Measurements from ENCODE around the gene INSYN1. TPM values are rescaled to one million over a fixed set of nuclear protein-coding genes. Genes with fewer than 3 reads are reported as not detected.

INSYN1 gene
- polyA plus RNA-seq, 3 donors: not detected

GRCh38 chr15:73744293-73744692 lies 8.9 kb downstream of the INSYN1 start:
- H3K4me1 Mint-ChIP-seq: no peaks in the 10 kb centered on the region

DNA sequence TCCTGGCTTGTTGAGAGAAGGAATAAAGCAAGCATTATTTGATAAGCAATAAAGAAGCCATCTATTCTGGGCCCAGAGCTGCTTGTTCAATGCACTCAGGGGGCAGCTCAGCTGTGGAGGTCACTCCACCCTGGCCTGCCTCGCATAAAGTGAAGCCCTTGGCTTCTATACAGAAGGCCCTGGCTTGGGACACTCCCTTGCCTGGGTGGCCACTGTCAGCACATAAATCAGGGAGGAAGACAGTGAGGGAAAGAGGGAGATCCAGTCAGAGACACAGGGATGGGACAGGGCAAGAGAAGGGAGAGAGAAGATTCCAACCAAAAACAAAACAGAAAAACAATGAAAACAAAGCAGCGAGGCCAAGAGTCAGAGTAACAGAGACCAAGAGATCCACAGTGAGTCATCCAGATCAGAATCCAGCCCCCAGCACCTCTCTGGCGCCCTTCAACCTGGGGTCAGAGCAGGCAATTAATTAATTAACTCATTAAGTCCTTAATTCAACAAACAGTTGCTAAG lies 11.8 kb downstream of the INSYN1 start:
- peak overlapping the region in 2 of 7 donors; percentile 60 to 68 for H3K27ac Mint-ChIP-seq
- intact Hi-C loops (cut with micrococcal nuclease): no loop called here
- peaks cover 11 to 21% (median 17%) of the 10 kb centered on the region in 3 donors for H3K27me3 Mint-ChIP-seq (ENCODE audit: low read depth in 3 of 3)
- WGBS (ENCODE audit: insufficient coverage): 92% methylated on average over 2 of the region's 3 CpGs
- peaks cover 0 to 2% (median 0%) of the 10 kb centered on the region in 7 donors for H3K9me3 Mint-ChIP-seq
- H3K36me3 Mint-ChIP-seq: no peaks in the 10 kb centered on the region
- H3K4me2 ChIP-seq (replicated peaks; ENCODE audit: extremely low read depth, low read length, poor library complexity, severe bottlenecking): no peak overlapping the region
- H2AFZ ChIP-seq (ENCODE audit: insufficient read depth, low read depth, low read length, poor library complexity, severe bottlenecking): no peak overlapping the region
- H4K20me1 ChIP-seq (ENCODE audit: insufficient read depth, low read length): no peaks in the 10 kb centered on the region
- no peak overlapping the region for H3K9ac ChIP-seq (ENCODE audit: insufficient read depth, low read length, poor library complexity, severe bottlenecking)
- no peaks in the 10 kb centered on the region for H3K4me1 ChIP-seq (ENCODE audit: control insufficient read depth in 1 of 2, insufficient read depth in 2 of 2, low read length in 2 of 2)
- TF ChIP-seq, protein P1, sequence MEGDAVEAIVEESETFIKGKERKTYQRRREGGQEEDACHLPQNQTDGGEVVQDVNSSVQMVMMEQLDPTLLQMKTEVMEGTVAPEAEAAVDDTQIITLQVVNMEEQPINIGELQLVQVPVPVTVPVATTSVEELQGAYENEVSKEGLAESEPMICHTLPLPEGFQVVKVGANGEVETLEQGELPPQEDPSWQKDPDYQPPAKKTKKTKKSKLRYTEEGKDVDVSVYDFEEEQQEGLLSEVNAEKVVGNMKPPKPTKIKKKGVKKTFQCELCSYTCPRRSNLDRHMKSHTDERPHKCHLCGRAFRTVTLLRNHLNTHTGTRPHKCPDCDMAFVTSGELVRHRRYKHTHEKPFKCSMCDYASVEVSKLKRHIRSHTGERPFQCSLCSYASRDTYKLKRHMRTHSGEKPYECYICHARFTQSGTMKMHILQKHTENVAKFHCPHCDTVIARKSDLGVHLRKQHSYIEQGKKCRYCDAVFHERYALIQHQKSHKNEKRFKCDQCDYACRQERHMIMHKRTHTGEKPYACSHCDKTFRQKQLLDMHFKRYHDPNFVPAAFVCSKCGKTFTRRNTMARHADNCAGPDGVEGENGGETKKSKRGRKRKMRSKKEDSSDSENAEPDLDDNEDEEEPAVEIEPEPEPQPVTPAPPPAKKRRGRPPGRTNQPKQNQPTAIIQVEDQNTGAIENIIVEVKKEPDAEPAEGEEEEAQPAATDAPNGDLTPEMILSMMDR (IDR thresholded peaks at IDR 0.05): no peak
- H3K36me3 ChIP-seq (replicated peaks in 1 of 2; ENCODE audit: control insufficient read depth in 1 of 2, insufficient read depth in 2 of 2, low read length in 2 of 2): no peaks in the 10 kb centered on the region
- H3K4me3 Mint-ChIP-seq: no peak overlapping the region
- DNase-seq: no peak
- no peaks in the 10 kb centered on the region for H3K4me1 Mint-ChIP-seq
- H3K27me3 ChIP-seq (ENCODE audit: control insufficient read depth in 2 of 2, insufficient read depth in 2 of 2, low read length in 2 of 2): no peaks in the 10 kb centered on the region
- H3K9me3 ChIP-seq (replicated peaks in 1 of 2; ENCODE audit: control insufficient read depth in 1 of 2, insufficient read depth in 1 of 2, low read length in 2 of 2): no peaks in the 10 kb centered on the region
- no peak overlapping the region for H3K4me3 ChIP-seq (replicated peaks in 1 of 3; ENCODE audit: low read depth in 2 of 3, low read length in 3 of 3)
- no peaks in the 10 kb centered on the region for H3K79me2 ChIP-seq (ENCODE audit: insufficient read depth, low read length)
- H3K27ac ChIP-seq (ENCODE audit: low read depth in 1 of 2, low read length in 2 of 2): no peak overlapping the region

More at GRCh38 chr15:73744293-73744692, 8.9 kb downstream of the INSYN1 start:
- H3K9me3 Mint-ChIP-seq: no peaks in the 10 kb centered on the region
- Histone ChIP-seq H3K4me2 (replicated peaks; ENCODE audit: extremely low read depth, low read length, poor library complexity, severe bottlenecking) (no peak overlapping the region), H3K9me3 (replicated peaks in 1 of 2; ENCODE audit: control insufficient read depth in 1 of 2, insufficient read depth in 1 of 2, low read length in 2 of 2) (no peaks in the 10 kb centered on the region), H3K4me3 (replicated peaks in 1 of 3; ENCODE audit: low read depth in 2 of 3, low read length in 3 of 3) (no peak overlapping the region), H3K27ac (ENCODE audit: low read depth in 1 of 2, low read length in 2 of 2) (no peak overlapping the region), H3K36me3 (replicated peaks in 1 of 2; ENCODE audit: control insufficient read depth in 1 of 2, insufficient read depth in 2 of 2, low read length in 2 of 2) (no peaks in the 10 kb centered on the region), H3K27me3 (ENCODE audit: control insufficient read depth in 2 of 2, insufficient read depth in 2 of 2, low read length in 2 of 2) (peaks cover 0 to 5% of the 10 kb centered on the region in 2 donors), H3K4me1 (ENCODE audit: control insufficient read depth in 1 of 2, insufficient read depth in 2 of 2, low read length in 2 of 2) (no peaks in the 10 kb centered on the region), H2AFZ (ENCODE audit: insufficient read depth, low read depth, low read length, poor library complexity, severe bottlenecking) (no peak overlapping the region), H3K9ac (ENCODE audit: insufficient read depth, low read length, poor library complexity, severe bottlenecking) (no peak overlapping the region), H4K20me1 (ENCODE audit: insufficient read depth, low read length) (no peaks in the 10 kb centered on the region), H3K79me2 (ENCODE audit: insufficient read depth, low read length) (no peaks in the 10 kb centered on the region)
- no peaks in the 10 kb centered on the region for H3K36me3 Mint-ChIP-seq
- TF ChIP-seq, protein P1 (IDR thresholded peaks at IDR 0.05): no peak
- WGBS (ENCODE audit: insufficient coverage): no CpG with 5 or more reads among the region's 1 CpG
- no peak overlapping the region for H3K4me3 Mint-ChIP-seq
- H3K27me3 Mint-ChIP-seq (ENCODE audit: low read depth in 3 of 3): peaks cover 21 to 43% (median 36%) of the 10 kb centered on the region in 3 donors
- no peak for DNase-seq
- no peak overlapping the region for H3K27ac Mint-ChIP-seq
- intact Hi-C loops (cut with micrococcal nuclease): no loop called here
